WTC11 (cell line): ENCODE measurements around the gene RPH3AL. TPM values are rescaled to one million over a fixed set of nuclear protein-coding genes. Genes with fewer than 3 reads are reported as not detected.

Source experiments
- ATAC-seq: fragments of 200-7000 bp; cut with Tn5 transposase; 2 replicates; pipeline ENCODE4 v1.10.0; 2021; ENCODE audit warnings: mild to moderate bottlenecking, moderate library complexity
- CTCF ChIA-PET: fragments of 300-600 bp; sonication (Branson Sonifier 250); formaldehyde crosslinking; loops from one replicate; lab custom pipeline; 2021; ENCODE audit warnings: antibody characterized with exemption; lab: Charles Lee
- POLR2A ChIA-PET: fragments of 350-600 bp; sonication (Branson Sonifier 250); formaldehyde crosslinking; loops from one replicate; lab custom pipeline; 2021; ENCODE audit warnings: antibody characterized with exemption; lab: Charles Lee
- DNase-seq: peaks from one replicate; pipeline ENCODE4 v3.0.0; 2021; ENCODE audit warnings: low spot score
- H3K27ac Mint-ChIP-seq: 2 replicates; pipeline ENCODE4 v1.8.0; 2021; ENCODE audit warnings: mixed read lengths
- H3K27me3 Mint-ChIP-seq: 2 replicates; pipeline ENCODE4 v1.8.0; 2021; ENCODE audit warnings: low read depth, mild to moderate bottlenecking, moderate library complexity, mixed read lengths
- H3K36me3 Mint-ChIP-seq: 2 replicates; pipeline ENCODE4 v1.8.0; 2021; ENCODE audit warnings: mixed read lengths
- H3K4me1 Mint-ChIP-seq: 2 replicates; pipeline ENCODE4 v1.8.0; 2022; ENCODE audit warnings: mixed read lengths
- H3K4me3 Mint-ChIP-seq: 2 replicates; pipeline ENCODE4 v1.8.0; 2021; ENCODE audit warnings: mild to moderate bottlenecking, moderate library complexity, mixed read lengths
- H3K9me3 Mint-ChIP-seq: 2 replicates; pipeline ENCODE4 v1.8.0; 2021; ENCODE audit warnings: mixed read lengths
- CBFB ChIP-seq: sonication (generic); formaldehyde crosslinking; IDR thresholded peaks from 2 replicates; pipeline ENCODE4 v1.8.1; 2022; ENCODE audit warnings: mild to moderate bottlenecking, low read depth, missing genetic modification reagents
- CREM ChIP-seq: sonication (generic); formaldehyde crosslinking; IDR thresholded peaks from 2 replicates; pipeline ENCODE4 v1.8.1; 2022; ENCODE audit warnings: mild to moderate bottlenecking, missing genetic modification reagents, moderate library complexity
- ELF4 ChIP-seq: sonication (generic); formaldehyde crosslinking; IDR thresholded peaks from 2 replicates; pipeline ENCODE4 v1.8.1; 2022; ENCODE audit warnings: low read depth, mild to moderate bottlenecking, moderate library complexity, missing genetic modification reagents
- EMX1 ChIP-seq: fragments of 250-450 bp; sonication (Bioruptor Pico); IDR thresholded peaks from 2 replicates; pipeline ENCODE4 v1.8.0; 2021; ENCODE audit warnings: mild to moderate bottlenecking
- FOXJ3 ChIP-seq: sonication (generic); formaldehyde crosslinking; IDR thresholded peaks from 2 replicates; pipeline ENCODE4 v1.9.0; 2021; ENCODE audit warnings: missing genetic modification reagents, mild to moderate bottlenecking, borderline replicate concordance
- MYBL2 ChIP-seq: sonication (generic); formaldehyde crosslinking; IDR thresholded peaks from 2 replicates; pipeline ENCODE4 v1.8.1; 2023; ENCODE audit warnings: mild to moderate bottlenecking, moderate library complexity, missing genetic modification reagents
- NFE2L1 ChIP-seq: sonication (generic); formaldehyde crosslinking; IDR thresholded peaks from 2 replicates; pipeline ENCODE4 v1.8.1; 2023; ENCODE audit warnings: missing genetic modification reagents
- NR1H2 ChIP-seq: sonication (generic); formaldehyde crosslinking; IDR thresholded peaks from 2 replicates; pipeline ENCODE4 v1.9.0; 2021; ENCODE audit warnings: mild to moderate bottlenecking, moderate library complexity, missing genetic modification reagents
- RORB ChIP-seq: fragments of 250-450 bp; sonication (Bioruptor Pico); IDR thresholded peaks from 2 replicates; pipeline ENCODE4 v1.9.0; 2021; ENCODE audit warnings: mild to moderate bottlenecking
- SMAD3 ChIP-seq: sonication (generic); formaldehyde crosslinking; IDR thresholded peaks from 2 replicates; pipeline ENCODE4 v1.8.0; 2022; ENCODE audit warnings: missing genetic modification reagents, mild to moderate bottlenecking, borderline replicate concordance
- SMAD4 ChIP-seq: sonication (generic); formaldehyde crosslinking; IDR thresholded peaks from 2 replicates; pipeline ENCODE4 v1.8.0; 2022; ENCODE audit warnings: mild to moderate bottlenecking, missing genetic modification reagents
- SP1 ChIP-seq: sonication (generic); formaldehyde crosslinking; conservative IDR thresholded peaks from 2 replicates; pipeline ENCODE4 v1.8.1; 2022; ENCODE audit warnings: missing genetic modification reagents
- TEAD1 ChIP-seq: sonication (generic); formaldehyde crosslinking; IDR thresholded peaks from 2 replicates; pipeline ENCODE4 v1.8.0; 2022; ENCODE audit warnings: mild to moderate bottlenecking, missing genetic modification reagents
- ZBTB43 ChIP-seq: sonication (generic); formaldehyde crosslinking; IDR thresholded peaks from 2 replicates; pipeline ENCODE4 v1.8.1; 2023; ENCODE audit warnings: mild to moderate bottlenecking, missing genetic modification reagents
- ZNF281 ChIP-seq: sonication (generic); formaldehyde crosslinking; IDR thresholded peaks from 2 replicates; pipeline ENCODE4 v1.8.0; 2023; ENCODE audit warnings: mild to moderate bottlenecking, missing genetic modification reagents
- ZNF317 ChIP-seq: sonication (generic); formaldehyde crosslinking; IDR thresholded peaks from 2 replicates; pipeline ENCODE4 v1.8.1; 2023; ENCODE audit warnings: low read depth, mild to moderate bottlenecking, moderate library complexity, missing genetic modification reagents, borderline replicate concordance
- ZNF671 ChIP-seq: fragments of 250-450 bp; sonication (Bioruptor Pico); IDR thresholded peaks from 2 replicates; pipeline ENCODE4 v1.8.0; 2021; ENCODE audit warnings: mild to moderate bottlenecking
- total RNA-seq: library from RNA; stranded (reverse); gene quantifications from 3 replicates; pipeline ENCODE4 v1.2.3, GENCODE V29; 2021
- TF ChIP-seq, protein P1 (sequence below): sonication (generic); formaldehyde crosslinking; IDR thresholded peaks from 2 replicates; pipeline ENCODE4 v1.8.1; 2022; ENCODE audit warnings: mild to moderate bottlenecking, moderate library complexity, missing genetic modification reagents
- TF ChIP-seq, protein P2 (sequence below): sonication (generic); formaldehyde crosslinking; IDR thresholded peaks from 2 replicates; pipeline ENCODE4 v1.8.0; 2022; ENCODE audit warnings: mild to moderate bottlenecking, missing genetic modification reagents
- TF ChIP-seq, protein P3 (sequence below): sonication (generic); formaldehyde crosslinking; IDR thresholded peaks from 2 replicates; pipeline ENCODE4 v1.8.1; 2023; ENCODE audit warnings: mild to moderate bottlenecking, missing genetic modification reagents
- TF ChIP-seq, protein P4 (sequence below): sonication (generic); formaldehyde crosslinking; IDR thresholded peaks from 2 replicates; pipeline ENCODE4 v1.8.1; 2022; ENCODE audit warnings: low read depth, missing genetic modification reagents, borderline replicate concordance

The RPH3AL gene
- total RNA-seq, 1 experiment from 2014 or later, result 2.0 TPM

DNA sequence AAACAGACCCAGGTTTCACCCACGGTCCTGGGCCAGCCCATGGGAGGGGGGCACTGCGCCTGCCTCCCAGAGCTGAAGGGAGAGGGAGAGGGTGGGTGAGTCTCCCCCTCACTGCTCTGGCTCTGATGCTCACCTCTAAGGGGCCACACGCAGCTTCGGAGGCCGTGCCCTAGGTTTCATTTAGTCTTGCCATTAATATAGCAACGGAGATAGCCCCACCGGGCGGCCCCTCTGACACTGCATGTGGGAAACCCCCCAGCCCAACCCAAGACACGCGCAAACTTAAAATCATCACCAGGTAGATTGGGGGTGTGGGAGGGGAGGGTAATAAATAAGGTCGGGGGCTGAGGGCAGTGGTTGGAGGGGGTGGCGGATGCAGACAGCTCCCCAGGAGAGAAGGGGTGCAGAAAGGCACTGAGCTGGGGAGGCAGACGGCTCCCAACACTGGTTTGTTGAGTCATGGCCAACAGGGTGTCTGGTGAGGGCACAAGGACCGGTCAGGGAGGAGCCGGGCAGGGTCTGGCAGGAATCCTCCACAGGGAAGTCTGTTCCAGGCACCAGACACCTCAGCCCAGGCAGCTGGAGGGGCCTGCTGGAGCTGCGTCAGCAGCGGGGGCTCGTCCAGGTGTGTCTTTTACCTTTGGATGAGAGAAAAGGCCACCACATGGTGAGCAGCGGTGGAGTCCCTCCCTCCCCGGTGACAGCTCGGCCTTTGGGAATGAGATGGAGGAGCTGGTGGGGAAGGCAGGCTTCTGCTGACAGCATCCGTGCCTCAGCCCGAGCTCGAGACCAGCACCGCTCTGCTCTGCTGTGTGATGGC, 139.1 kb downstream of the RPH3AL start:
- TF ChIP-seq CREM, result no peak
- TF ChIP-seq, protein P1, sequence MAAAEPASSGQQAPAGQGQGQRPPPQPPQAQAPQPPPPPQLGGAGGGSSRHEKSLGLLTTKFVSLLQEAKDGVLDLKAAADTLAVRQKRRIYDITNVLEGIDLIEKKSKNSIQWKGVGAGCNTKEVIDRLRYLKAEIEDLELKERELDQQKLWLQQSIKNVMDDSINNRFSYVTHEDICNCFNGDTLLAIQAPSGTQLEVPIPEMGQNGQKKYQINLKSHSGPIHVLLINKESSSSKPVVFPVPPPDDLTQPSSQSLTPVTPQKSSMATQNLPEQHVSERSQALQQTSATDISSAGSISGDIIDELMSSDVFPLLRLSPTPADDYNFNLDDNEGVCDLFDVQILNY, result no peak
- no peak for TF ChIP-seq ZNF281 (CRISPR knock-in tag)
- TF ChIP-seq ZBTB43 (CRISPR knock-in tag), result no peak
- TF ChIP-seq ZNF317, result no peak
- no peak for TF ChIP-seq MYBL2
- no peak for TF ChIP-seq FOXJ3 (CRISPR knock-in tag)
- Mint-ChIP-seq H3K27me3 (peaks cover 3% of the 10 kb centered on the region; the same call in 1 of the 2 replicates), H3K27ac (no peak overlapping the region), H3K4me1 (no peaks in the 10 kb centered on the region; the same call in 1 of the 2 replicates), H3K36me3 (no peaks in the 10 kb centered on the region), H3K9me3 (peaks cover 4% of the 10 kb centered on the region), H3K4me3 (no peak overlapping the region)
- ChIA-PET CTCF (no interaction called here), POLR2A (no interaction called here)
- ATAC-seq (no peak), DNase-seq (peak; percentile 7)

DNA sequence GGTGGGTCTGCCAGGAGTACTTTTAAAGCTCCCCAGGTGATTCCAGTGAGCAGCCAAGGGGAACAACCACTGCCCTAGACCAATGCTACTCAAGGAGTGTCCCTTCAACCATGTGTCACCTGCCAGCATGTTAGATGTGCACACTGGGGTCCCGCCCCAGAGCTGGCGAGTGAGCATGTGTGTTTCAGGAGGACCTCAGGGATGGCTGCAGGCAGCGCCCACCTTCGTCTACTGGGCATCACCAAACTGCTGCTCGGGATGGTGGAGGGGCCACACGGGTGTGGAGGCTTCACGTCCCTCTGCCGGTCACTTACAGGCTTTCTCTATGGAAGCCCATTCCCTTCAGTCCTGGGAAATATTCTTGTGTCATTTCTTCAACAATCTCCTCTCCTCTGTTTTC, 142.2 kb downstream of the RPH3AL start:
- TF ChIP-seq EMX1 (no peak), SMAD3 (CRISPR knock-in tag) (no peak), CBFB (CRISPR knock-in tag) (no peak), NR1H2 (CRISPR knock-in tag) (no peak), ZNF671 (CRISPR knock-in tag) (no peak), TEAD1 (CRISPR knock-in tag) (no peak), NFE2L1 (no peak), SP1 (no peak), SMAD4 (CRISPR knock-in tag) (no peak), ELF4 (CRISPR knock-in tag) (no peak), RORB (CRISPR knock-in tag) (no peak)
- TF ChIP-seq, protein P2, sequence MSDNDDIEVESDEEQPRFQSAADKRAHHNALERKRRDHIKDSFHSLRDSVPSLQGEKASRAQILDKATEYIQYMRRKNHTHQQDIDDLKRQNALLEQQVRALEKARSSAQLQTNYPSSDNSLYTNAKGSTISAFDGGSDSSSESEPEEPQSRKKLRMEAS (CRISPR knock-in tag), result no peak
- TF ChIP-seq, protein P3, sequence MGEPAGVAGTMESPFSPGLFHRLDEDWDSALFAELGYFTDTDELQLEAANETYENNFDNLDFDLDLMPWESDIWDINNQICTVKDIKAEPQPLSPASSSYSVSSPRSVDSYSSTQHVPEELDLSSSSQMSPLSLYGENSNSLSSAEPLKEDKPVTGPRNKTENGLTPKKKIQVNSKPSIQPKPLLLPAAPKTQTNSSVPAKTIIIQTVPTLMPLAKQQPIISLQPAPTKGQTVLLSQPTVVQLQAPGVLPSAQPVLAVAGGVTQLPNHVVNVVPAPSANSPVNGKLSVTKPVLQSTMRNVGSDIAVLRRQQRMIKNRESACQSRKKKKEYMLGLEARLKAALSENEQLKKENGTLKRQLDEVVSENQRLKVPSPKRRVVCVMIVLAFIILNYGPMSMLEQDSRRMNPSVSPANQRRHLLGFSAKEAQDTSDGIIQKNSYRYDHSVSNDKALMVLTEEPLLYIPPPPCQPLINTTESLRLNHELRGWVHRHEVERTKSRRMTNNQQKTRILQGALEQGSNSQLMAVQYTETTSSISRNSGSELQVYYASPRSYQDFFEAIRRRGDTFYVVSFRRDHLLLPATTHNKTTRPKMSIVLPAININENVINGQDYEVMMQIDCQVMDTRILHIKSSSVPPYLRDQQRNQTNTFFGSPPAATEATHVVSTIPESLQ (CRISPR knock-in tag), result no peak
- TF ChIP-seq, protein P4, sequence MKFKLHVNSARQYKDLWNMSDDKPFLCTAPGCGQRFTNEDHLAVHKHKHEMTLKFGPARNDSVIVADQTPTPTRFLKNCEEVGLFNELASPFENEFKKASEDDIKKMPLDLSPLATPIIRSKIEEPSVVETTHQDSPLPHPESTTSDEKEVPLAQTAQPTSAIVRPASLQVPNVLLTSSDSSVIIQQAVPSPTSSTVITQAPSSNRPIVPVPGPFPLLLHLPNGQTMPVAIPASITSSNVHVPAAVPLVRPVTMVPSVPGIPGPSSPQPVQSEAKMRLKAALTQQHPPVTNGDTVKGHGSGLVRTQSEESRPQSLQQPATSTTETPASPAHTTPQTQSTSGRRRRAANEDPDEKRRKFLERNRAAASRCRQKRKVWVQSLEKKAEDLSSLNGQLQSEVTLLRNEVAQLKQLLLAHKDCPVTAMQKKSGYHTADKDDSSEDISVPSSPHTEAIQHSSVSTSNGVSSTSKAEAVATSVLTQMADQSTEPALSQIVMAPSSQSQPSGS (CRISPR knock-in tag), result no peak
- H3K27ac Mint-ChIP-seq, result no peak overlapping the region
- peaks cover 13% of the 10 kb centered on the region for H3K9me3 Mint-ChIP-seq
- no peaks in the 10 kb centered on the region for H3K4me1 Mint-ChIP-seq
- H3K4me3 Mint-ChIP-seq, result no peak overlapping the region
- peaks cover 11% of the 10 kb centered on the region for H3K27me3 Mint-ChIP-seq
- CTCF ChIA-PET, result no interaction called here
- no peak for DNase-seq
- ATAC-seq, result no peak
- POLR2A ChIA-PET, result no interaction called here
- peaks cover 8% of the 10 kb centered on the region for H3K36me3 Mint-ChIP-seq
